HG03460 (cell line): ENCODE results near the gene DPF1.

Experiments used
- ATAC-seq: cut with Tn5 transposase; IDR thresholded peaks from one replicate; pipeline ENCODE4 v1.9.1; 2021; ENCODE audit not compliant: unreplicated experiment

Gene DPF1

DNA sequence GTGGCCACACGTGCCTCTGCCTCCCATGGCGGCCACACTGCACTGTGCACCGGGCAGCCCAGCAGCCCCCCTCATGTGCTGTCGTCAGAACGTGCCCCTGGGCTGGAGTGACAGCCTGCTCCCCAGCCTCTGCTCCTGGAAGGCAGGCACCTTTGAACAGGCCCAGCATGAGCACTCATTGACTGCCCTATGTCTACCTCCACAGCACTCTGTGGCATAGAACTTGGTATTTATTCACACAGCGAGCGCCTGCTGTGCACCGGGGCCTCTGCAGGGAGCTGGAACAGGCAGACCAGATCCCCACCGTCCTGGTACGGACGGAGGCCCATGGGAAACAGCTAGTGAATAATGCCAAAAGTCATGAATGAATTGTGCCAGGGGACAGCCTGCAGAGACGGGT is 53.7 kb downstream of the DPF1 start:
- no peak for ATAC-seq

DNA sequence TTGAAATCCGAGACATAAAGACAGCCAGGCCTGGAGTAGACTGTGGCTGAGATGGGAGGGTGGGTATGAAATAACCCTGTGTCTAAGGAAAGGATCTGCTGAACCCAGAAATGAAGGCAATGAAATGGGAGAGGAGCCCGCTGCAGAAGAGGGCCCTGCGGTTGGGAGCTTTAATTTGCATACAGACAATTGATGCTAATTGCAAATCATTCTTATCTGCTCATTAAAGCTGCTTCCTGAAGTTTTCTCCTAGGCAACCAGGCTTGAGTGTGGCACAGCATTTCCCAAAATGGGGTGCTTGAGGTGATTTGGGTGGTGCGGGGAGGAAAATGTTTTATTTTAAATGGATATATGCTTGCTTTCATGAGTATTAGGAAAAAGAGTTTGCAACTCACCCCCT is 55.4 kb downstream of the DPF1 start:
- no peak for ATAC-seq

DNA sequence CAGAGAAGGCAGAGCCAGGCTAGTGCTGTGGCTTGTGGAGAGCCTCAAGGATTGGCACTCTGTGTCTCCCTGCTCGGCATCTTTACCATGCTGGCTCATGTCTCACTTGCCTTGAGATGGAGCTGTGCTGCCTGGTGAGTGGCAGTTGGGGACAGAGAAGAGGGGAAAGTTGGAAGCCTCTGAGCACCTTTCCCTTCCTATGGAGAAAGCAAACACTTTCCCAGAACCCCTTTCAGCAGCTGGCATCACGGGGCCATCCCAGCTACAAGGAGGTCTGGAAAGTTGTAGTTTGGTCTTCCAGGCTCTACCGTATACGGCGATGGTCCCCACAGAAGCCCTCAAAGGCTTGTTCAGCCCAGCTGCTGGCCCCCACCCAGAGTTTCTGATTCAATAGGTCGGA is 58.7 kb downstream of the DPF1 start:
- no peak for ATAC-seq

DNA sequence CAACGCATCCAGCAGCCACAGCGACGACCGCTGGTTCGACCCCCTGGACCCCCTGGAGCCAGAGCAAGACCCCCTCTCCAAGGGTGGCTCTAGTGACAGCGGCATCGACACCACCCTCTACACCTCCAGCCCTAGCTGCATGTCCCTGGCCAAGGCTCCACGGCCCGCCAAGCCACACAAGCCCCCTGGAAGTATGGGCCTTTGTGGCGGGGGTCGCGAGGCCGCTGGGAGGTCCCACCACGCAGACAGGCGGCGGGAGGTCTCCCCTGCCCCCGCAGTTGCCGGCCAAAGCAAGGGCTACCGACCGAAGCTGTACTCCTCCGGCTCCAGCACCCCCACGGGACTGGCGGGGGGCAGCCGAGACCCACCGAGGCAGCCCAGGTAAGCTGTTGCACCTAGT is 59.5 kb downstream of the DPF1 start:
- no peak for ATAC-seq

DNA sequence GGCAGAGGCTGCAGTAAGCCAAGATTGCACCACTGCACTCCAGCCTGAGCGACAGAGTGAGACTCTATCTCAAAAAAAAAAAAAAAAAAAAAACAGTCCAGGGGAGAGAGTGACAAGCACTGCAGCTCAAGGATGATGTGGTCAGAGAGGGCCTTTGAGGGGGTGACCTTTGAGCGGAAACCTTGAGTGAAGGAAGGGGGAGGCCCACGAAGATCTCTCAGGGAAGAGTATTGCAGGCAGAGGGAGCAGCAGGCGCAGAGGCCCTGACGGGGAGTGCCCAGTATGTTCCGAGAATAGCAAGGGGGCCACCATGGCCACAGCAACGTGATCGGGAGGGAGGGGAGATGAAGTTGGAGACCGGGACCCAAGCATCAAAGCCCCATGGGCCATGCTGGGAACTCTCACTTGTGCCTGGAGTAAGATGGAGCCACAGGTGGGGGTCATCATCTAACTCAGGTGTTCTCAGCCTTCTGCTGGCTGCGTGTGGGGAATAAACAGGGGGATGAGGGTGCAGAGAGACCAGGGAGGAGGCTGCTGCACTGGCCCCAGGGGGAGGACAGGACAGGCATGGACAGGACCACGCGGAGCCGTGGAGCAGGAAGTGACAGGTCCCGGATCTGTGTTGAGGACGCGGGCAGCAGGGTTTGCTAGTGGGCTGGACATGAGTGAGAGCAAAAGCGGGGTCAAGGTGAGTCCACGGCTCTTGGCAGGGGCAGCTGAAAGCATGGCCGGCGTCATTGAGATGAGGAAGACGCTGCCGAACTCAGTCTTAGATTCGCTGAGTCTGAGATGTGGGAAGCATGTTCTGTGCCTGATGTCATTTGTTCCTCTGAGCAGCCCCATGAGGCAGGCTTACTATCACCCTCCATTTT is 60.4 kb downstream of the DPF1 start:
- no peak for ATAC-seq

DNA sequence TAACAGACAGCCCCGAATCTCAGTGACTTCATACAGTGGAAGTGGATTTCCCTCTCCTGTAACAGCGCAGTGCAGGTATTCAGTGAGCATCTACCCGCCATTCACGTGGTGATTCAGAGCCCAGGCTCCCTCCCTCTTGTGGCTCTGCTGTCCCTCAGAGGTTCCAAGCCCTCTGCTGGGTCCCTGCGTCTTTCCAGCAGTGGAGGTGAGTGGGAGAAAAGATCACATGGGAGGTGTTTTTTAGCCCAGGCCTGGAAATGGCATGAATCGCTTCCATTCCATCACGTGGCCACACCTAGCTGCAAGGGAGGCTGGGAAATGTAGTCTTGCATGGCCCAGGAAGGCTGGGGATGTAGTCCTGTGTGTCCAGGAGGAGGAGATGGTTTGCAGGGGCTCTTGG is 61.4 kb downstream of the DPF1 start:
- no peak for ATAC-seq

DNA sequence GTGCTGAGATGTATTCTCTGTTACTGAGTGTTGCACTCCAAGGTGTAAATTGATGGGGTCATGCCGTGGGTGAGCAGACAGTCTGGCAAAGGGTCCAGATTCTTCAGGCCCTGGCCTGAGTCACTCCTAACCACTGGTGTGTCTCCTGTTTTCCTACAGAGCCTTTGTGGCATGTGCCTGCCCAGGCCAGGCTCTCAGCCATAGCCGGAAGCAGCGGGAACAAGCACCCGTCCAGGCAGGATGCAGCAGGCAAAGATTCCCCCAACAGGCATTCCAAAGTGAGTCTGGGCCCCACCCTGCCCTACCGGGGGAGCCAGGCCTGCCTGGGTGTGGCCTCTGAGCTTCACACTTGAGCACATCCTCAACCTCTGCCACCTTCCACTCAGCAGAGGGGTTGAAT is 61.9 kb downstream of the DPF1 start:
- no peak for ATAC-seq
